GM18498 (cell line): ENCODE measurements around the gene DUSP7.
A peak's percentile ranks its signal among the peaks of the same experiment; 100 is the strongest.

ENCODE experiments used
- ATAC-seq: cut with Tn5 transposase; IDR thresholded peaks from one replicate; pipeline ENCODE4 v1.9.1; 2021; ENCODE audit warnings: mild to moderate bottlenecking, moderate library complexity; ENCODE audit not compliant: unreplicated experiment

Gene DUSP7

GRCh38 chr3:52013802-52014598 lies 42.4 kb downstream of the DUSP7 start:
- no peak for ATAC-seq

GRCh38 chr3:52012699-52013098 lies 43.7 kb downstream of the DUSP7 start:
- no peak for ATAC-seq

GRCh38 chr3:52010431-52010830 lies 45.9 kb downstream of the DUSP7 start:
- ATAC-seq: no peak

GRCh38 chr3:52007291-52007690 lies 49.1 kb downstream of the DUSP7 start:
- ATAC-seq: no peak

GRCh38 chr3:52006820-52007133 lies 49.6 kb downstream of the DUSP7 start:
- no peak for ATAC-seq

GRCh38 chr3:52006017-52006819 lies 50.2 kb downstream of the DUSP7 start:
- no peak for ATAC-seq

- no peak for ATAC-seq
Observed at GRCh38 chr3:52005571-52005986, 50.8 kb downstream of the DUSP7 start.

- no peak for ATAC-seq
Observed at GRCh38 chr3:52004906-52005395, 51.4 kb downstream of the DUSP7 start.

GRCh38 chr3:52004163-52004787 lies 52.1 kb downstream of the DUSP7 start:
- no peak for ATAC-seq

- no peak for ATAC-seq
Observed at GRCh38 chr3:52002748-52003147, 53.6 kb downstream of the DUSP7 start.

GRCh38 chr3:52001443-52001974 lies 54.9 kb downstream of the DUSP7 start:
- peak; percentile 69 for ATAC-seq

GRCh38 chr3:51999846-52000245 lies 56.5 kb downstream of the DUSP7 start:
- ATAC-seq: no peak
